ENCODE measurements around the gene SGTA. TPM values are rescaled to one million over a fixed set of nuclear protein-coding genes. Genes with fewer than 3 reads are reported as not detected.

SGTA gene
- total and polyA plus RNA-seq, 3 donors from 2014 or later = 93.9 to 100 (median 99.6) TPM

DNA sequence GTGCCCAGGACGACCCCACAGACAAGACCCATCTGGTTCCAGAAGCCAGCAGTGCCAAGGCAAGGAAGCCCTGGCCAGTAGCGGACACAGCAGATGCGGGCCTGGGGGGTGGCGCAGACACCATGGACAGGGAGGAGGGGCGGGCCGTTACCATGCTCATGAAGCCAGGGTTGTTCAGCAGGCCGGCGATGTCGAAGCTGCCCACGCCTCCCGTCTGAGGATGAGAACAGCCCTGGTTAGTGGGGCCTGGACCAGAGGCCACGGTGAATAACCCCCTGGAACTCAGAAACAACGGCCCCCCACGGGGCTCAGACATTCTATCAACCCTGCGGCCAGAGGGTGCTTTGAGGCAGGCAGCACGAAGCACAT, 21.8 kb downstream of the SGTA start:
- 94 to 100% methylated on average over 2 to 16 of the region's 16 CpGs for WGBS, 2 donors
- Histone ChIP-seq H3K36me3 (ENCODE audit: low read depth, missing control alignments) (no peaks in the 10 kb centered on the region), H3K9me3 (no peaks in the 10 kb centered on the region), H3K27ac (no peak overlapping the region), H3K4me3 (no peak overlapping the region), H3K27me3 (no peaks in the 10 kb centered on the region), H3K4me1 (no peaks in the 10 kb centered on the region)
- no peak for TF ChIP-seq POLR2A (IDR thresholded peaks at IDR 0.05)
- TF ChIP-seq, protein P1, sequence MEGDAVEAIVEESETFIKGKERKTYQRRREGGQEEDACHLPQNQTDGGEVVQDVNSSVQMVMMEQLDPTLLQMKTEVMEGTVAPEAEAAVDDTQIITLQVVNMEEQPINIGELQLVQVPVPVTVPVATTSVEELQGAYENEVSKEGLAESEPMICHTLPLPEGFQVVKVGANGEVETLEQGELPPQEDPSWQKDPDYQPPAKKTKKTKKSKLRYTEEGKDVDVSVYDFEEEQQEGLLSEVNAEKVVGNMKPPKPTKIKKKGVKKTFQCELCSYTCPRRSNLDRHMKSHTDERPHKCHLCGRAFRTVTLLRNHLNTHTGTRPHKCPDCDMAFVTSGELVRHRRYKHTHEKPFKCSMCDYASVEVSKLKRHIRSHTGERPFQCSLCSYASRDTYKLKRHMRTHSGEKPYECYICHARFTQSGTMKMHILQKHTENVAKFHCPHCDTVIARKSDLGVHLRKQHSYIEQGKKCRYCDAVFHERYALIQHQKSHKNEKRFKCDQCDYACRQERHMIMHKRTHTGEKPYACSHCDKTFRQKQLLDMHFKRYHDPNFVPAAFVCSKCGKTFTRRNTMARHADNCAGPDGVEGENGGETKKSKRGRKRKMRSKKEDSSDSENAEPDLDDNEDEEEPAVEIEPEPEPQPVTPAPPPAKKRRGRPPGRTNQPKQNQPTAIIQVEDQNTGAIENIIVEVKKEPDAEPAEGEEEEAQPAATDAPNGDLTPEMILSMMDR (IDR thresholded peaks at IDR 0.05) = no peak
- intact Hi-C loops (cut with DNase I; ENCODE audit: low total_unique reads) = no loop called here
- DNase-seq = no peak

DNA sequence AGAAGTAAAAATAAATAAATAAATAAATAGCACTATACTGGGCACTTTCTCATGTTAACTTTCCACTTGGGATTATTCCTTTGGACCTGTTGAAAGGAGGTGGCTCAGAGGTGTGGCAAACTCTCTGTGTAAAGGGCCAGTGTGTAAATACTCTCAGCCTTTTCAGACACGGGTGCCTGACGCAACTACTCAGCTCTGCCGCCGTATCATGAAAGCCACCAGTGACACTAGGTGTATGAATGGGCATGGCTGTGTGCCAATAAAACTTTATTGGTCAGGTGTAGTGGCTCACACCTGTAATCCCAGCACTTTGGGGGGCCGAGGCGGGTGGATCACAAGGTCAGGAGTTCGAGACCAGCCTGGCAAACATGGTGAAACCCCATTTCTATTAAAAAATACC, 23.1 kb downstream of the SGTA start:
- DNase-seq = no peak
- Histone ChIP-seq H3K9me3 (no peaks in the 10 kb centered on the region), H3K27ac (no peak overlapping the region), H3K27me3 (no peaks in the 10 kb centered on the region), H3K4me1 (no peaks in the 10 kb centered on the region), H3K36me3 (ENCODE audit: low read depth, missing control alignments) (no peaks in the 10 kb centered on the region), H3K4me3 (no peak overlapping the region)
- no peak for TF ChIP-seq POLR2A (IDR thresholded peaks at IDR 0.05)
- TF ChIP-seq, protein P1 (IDR thresholded peaks at IDR 0.05) = no peak
- intact Hi-C loops (cut with DNase I; ENCODE audit: low total_unique reads) = no loop called here
- WGBS, 2 donors = 95 to 98% methylated on average over 3 to 7 of the region's 7 CpGs

DNA sequence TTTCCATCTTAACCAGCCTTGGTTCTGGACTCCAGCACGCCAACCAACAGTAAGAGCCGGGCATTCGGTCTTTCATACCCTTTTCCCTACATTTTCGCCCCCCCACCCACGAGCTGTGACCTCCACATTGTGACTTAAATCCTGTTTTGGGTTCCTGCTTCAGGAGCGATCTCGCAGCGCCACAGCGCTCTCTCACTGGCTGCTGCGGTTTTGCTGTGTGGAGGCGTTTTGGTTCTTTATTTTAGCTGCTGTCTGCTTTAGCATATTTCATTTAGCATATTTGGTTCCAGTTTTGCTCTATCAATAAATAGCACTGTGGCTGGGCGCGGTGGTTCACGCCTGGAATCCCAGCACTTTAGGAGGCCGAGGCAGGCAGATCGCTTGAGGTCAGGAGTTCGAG, 23.7 kb downstream of the SGTA start:
- no peak for DNase-seq
- Histone ChIP-seq H3K27ac (no peak overlapping the region), H3K4me1 (no peaks in the 10 kb centered on the region), H3K4me3 (no peak overlapping the region), H3K9me3 (no peaks in the 10 kb centered on the region), H3K27me3 (no peaks in the 10 kb centered on the region), H3K36me3 (ENCODE audit: low read depth, missing control alignments) (no peaks in the 10 kb centered on the region)
- intact Hi-C loops (cut with DNase I; ENCODE audit: low total_unique reads) = no loop called here
- WGBS, 2 donors = 92 to 94% methylated on average over 17 of the region's 17 CpGs
- no peak for TF ChIP-seq POLR2A (IDR thresholded peaks at IDR 0.05)

DNA sequence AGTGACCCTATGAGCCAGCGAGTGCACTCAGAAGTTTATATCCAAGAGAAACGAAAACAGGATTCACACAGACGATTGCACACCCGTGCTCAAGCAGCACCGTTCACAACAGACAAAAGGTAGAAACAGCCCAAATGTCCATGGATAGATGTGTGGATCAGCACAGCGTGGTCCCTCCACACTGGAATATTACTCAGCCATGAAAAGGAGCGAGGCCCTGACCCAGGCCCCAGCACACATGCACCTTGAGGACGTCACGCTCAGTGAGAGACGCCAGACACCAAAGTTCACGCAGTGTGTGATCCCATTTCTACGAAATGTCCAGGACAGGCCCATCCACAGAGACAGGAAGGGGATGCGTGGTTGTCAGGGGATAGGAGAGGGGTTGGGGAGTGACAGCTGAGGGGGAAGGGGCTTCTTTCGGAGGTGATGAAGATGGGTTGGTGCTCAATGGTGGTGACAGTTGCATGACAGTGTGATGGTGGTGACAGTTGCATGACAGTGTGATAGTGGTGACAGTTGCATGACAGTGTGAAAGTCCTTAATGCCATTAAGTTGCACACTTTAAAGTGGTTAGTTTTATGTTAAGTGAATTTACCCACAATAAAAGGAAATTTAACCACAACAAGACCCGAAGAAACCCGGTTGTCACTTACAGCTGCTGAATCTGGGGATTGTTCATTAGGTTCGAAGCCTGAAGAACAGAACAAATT, 24.3 kb downstream of the SGTA start:
- DNase-seq = no peak
- Histone ChIP-seq H3K27ac (no peak overlapping the region), H3K9me3 (no peaks in the 10 kb centered on the region), H3K4me3 (no peak overlapping the region), H3K36me3 (ENCODE audit: low read depth, missing control alignments) (no peaks in the 10 kb centered on the region), H3K27me3 (no peaks in the 10 kb centered on the region), H3K4me1 (no peaks in the 10 kb centered on the region)
- intact Hi-C loops (cut with DNase I; ENCODE audit: low total_unique reads) = no loop called here
- 89 to 92% methylated on average over 17 of the region's 17 CpGs for WGBS, 2 donors
- TF ChIP-seq, protein P1 (IDR thresholded peaks at IDR 0.05) = no peak
- no peak for TF ChIP-seq POLR2A (IDR thresholded peaks at IDR 0.05)

DNA sequence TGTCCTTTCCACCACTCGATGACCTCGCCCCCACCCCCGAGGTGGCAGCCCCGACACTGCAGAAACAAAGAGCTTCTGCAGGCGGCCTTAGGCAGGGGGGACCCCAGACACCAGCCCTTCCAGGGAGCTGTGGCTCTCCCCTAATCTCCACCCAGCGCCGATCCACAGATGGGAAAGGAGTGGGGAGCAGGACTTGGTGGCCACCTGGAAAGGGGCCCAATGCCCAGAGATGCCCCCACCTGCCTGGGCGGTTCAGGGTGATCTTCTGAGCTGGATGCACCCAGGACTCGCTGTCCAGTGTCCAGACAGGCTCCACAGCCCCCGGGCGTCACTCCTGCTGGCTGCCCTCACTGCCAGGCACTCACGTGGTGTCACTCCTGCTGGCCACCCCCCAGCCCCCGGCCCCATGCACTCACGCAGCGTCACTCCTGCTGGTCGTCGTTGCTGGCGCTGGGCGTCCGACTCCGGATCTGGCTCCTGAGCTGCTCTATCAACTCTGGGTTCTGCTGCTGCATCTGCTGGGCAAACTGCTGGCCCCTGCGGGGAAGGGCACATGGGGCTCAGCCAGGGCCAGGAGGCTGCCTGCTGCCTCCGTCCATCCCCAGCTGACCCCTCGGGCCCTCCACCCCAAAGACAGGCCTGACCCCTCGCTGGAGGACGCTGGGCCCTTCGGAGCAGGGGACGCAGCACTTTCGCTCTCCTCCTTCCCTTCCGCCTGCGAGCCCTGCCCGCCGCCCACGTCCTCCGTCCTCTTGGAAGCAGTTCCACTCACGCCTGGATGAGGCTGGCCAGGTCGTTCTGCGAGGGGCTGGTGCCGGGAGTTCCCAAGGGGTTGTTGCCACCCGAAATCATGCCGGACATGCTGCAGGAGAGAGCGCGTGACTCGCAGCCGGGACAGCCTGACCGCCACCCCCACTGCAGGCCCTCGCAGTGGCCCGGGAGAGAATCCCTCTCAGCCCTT, 25.9 kb downstream of the SGTA start:
- no peak overlapping the region for H3K27ac ChIP-seq
- TF ChIP-seq, protein P1 (IDR thresholded peaks at IDR 0.05) = no peak
- no peak for TF ChIP-seq POLR2A (IDR thresholded peaks at IDR 0.05)
- H3K9me3 ChIP-seq = no peaks in the 10 kb centered on the region
- no peak for DNase-seq
- H3K4me3 ChIP-seq = no peak overlapping the region
- WGBS, 2 donors = 94 to 95% methylated on average over 28 to 48 of the region's 48 CpGs
- intact Hi-C loops (cut with DNase I; ENCODE audit: low total_unique reads) = no loop called here
- H3K27me3 ChIP-seq = no peaks in the 10 kb centered on the region
- no peaks in the 10 kb centered on the region for H3K36me3 ChIP-seq (ENCODE audit: low read depth, missing control alignments)
- H3K4me1 ChIP-seq = no peaks in the 10 kb centered on the region
